ENCODE data around the gene ARL13A.

ARL13A gene

GRCh38 chrX:101040197-101040596 lies 70.7 kb downstream of the ARL13A start:
- TF ChIP-seq CTCF (IDR thresholded peaks at IDR 0.05), result no peak
